Superior temporal gyrus (tissue), 1 donor: ENCODE data around the gene STIMATE.

ENCODE experiments used
- DNase-seq: peaks from one replicate; pipeline ENCODE4 v3.0.0-alpha.2; 2016; ENCODE audit errors: extremely low spot score

STIMATE gene

DNA sequence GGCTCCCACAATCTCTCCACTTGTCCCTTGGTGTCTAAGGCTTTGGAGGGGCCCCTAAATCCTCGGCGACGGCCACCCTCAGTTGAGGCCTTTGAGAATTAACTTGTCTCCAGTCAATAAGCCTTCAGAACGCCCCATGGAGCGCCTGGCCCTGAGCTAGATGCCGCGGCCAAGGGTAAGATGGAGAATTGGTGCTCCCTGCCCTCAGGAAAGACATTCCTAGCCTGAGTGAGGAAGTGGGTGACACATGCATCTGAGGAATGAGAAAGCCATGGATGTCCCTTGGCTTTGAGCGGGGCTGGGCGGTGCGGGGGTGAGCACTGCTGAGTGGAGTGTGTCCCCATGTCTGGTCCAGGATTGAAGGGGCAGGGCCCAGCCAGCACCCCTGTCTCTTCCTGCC is 80.1 kb downstream of the STIMATE start:
- no peak for DNase-seq

- no peak for DNase-seq
These were observed 80.7 kb downstream of the STIMATE start for GRCh38 chr3:52816654-52817053.

GRCh38 chr3:52816199-52816598 is 81.1 kb downstream of the STIMATE start:
- no peak for DNase-seq

DNA sequence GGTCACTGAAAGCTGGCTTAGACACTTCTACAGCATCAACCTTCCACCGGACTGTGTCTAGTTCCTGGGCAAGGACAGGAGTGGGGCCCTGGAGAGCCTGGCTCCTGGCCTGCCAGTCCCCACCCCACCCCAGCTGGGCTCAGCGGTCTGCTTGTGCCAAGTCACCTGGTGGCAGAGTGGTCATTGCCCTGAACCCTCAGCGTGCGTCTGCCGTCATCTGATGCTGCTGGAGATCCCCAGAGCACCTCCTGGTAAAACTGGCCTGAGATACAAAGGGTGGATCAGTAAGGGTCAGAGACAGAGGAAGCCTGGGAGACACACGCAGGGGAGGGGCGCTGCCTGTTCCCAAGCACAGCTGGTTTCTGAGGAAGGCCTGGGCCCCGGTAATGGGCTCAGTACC is 83.5 kb downstream of the STIMATE start:
- no peak for DNase-seq

GRCh38 chr3:52811452-52812011 is 85.8 kb downstream of the STIMATE start:
- DNase-seq = no peak

GRCh38 chr3:52810923-52811322 is 86.4 kb downstream of the STIMATE start:
- no peak for DNase-seq

GRCh38 chr3:52809662-52810377 is 87.5 kb downstream of the STIMATE start:
- no peak for DNase-seq

GRCh38 chr3:52809149-52809548 is 88.2 kb downstream of the STIMATE start:
- DNase-seq = no peak

DNA sequence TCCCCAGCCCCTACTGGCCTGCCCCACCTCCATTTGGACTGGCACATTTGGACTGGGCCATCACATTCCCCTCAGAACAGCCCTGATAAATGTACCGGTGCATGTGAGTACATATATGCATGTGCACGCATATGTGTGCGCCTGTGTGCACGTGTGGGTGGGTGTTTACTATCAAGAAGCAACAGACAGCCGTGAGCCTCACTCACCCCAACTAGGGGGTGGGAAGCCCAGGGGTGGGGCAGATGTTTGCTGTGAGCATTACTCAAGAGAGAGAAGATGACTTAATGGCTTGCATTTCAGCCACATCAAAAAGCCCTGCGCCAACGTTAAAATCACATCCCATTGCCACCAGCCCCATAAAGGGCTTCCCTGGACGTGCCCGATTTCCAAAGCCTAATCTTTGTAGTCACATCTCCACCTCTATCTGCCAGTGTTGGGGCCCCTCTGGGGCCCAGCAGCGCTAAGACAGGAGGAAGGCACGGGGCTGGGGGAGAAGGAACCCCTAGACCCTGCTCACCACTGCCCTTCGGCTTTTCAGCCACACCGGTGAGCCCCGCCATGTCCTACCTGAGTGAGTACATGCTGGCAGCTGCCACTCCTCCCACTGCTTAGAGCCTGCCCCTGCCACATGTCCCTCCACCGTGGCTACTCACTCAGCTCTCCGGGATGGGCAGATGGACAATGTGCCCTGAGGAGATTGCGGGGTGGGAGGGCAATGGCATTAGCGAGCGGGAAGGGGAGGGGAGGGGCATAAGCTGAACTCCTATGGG is 91.9 kb downstream of the STIMATE start:
- no peak for DNase-seq

DNA sequence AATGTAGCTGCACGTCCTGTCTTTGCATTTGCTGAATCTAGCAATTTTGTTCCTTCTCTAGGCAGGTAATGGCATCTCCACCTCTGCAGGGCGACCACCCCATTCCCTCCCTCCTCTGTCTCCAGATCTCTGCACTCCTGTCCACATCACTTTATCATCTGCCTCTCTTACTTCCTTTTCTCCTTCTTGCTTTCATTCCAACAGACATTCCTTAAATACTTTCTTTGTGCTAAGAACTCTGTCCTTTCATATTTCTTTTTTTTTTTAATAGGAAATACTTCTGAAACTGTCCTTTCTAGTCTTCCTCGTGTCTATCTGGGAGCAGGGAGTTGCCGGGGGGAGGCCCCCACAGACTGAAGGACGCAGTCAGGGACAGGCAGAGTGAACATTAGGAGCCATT is 95.5 kb downstream of the STIMATE start:
- no peak for DNase-seq

- no peak for DNase-seq
These were observed 97.3 kb downstream of the STIMATE start for GRCh38 chr3:52800079-52800478.

DNA sequence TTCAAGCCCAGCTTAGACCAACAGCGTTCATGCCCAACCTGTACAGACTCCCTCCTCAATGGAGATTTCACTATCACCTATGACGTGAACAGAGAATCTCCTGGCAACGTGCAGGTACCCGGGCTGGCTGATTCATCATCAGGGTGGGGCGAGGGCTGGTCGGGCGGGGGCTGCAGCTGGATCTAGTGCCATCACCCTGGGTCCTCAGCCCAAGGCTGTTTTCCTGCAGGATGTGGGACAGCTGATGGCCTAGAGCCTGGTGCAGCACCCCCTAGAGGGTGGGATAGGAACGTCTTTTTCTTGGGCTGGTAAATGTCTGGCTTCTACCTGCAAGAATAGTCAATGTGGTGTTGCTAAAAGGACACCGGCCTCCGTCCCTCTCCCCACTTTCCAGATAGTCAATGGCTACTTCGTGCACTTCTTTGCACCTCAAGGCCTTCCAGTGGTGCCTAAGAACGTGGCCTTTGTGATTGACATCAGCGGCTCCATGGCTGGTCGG is 98.3 kb downstream of the STIMATE start:
- DNase-seq = no peak

- no peak for DNase-seq
These were observed 98.9 kb downstream of the STIMATE start for GRCh38 chr3:52798376-52798977.

DNA sequence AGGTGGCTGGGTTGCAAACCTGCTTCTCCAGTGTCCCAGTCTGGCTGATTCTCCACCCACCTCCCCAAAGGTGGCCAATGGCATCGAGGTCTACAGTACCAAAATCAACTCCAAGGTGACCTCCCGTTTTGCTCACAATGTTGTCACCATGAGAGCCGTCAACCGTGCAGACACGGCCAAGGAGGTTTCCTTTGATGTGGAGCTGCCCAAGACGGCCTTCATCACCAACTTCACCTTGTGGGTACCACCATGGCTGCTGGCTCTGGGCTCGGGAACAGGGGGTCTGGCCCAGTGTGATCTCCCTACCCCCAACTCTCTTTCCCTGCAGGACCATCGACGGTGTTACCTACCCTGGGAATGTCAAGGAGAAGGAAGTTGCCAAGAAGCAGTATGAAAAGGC is 100.9 kb downstream of the STIMATE start:
- no peak for DNase-seq

- DNase-seq = no peak
These were observed 101.9 kb downstream of the STIMATE start for GRCh38 chr3:52795298-52795900.

GRCh38 chr3:52794612-52795099 is 102.7 kb downstream of the STIMATE start, which contains the start of gene ITIH3:
ITIH3 (plus strand) TSS chr3:52794796; CDS start chr3:52794804, 8 bp downstream.
- no peak for DNase-seq

DNA sequence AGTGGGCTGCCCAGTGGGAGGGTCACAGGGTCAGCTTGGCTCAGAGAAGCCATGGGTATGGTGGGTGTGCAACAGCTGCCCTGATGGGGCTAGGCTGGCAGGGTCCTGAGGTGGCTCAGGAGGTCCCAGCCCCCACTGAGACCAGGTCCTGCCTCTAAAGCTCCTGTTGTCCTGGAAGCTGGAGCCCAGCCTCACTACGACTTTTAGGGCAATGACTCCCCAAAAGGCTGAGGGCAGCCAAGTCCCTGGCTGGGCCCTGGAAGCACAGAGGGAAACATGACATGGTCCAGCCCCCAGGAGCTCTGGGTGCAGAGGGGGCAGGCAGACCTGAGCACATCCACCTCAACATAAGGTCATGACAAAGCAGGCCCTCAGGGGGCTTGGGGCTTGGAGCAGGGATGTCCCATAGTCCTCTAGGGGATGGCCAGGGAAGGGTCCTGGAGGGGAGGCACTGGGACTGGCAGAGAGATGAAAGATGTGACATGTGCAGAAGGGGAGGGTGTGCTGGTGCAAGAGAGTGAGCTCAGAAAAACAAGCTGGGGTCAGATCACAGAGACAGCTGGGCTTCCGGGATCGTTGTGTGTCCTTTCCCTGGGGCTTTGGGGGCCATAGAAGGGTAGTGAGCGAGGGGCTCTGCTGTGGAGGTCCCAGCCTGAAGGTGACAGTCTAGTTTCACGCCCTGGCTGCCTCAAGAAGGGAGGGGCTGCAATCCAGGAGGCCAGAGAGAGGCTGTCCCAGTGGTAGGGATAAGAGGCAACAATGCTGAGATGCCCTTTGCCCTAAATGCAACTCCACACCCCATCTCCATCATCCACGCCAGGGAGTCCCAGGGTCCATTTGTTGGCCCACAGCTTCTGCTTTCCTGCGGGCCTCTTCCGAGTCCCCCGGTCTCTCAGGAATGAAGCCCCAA is 103.4 kb downstream of the STIMATE start:
- no peak for DNase-seq

GRCh38 chr3:52792961-52793695 is 104.2 kb downstream of the STIMATE start:
- DNase-seq = no peak

GRCh38 chr3:52792413-52792812 is 104.9 kb downstream of the STIMATE start:
- DNase-seq = no peak

DNA sequence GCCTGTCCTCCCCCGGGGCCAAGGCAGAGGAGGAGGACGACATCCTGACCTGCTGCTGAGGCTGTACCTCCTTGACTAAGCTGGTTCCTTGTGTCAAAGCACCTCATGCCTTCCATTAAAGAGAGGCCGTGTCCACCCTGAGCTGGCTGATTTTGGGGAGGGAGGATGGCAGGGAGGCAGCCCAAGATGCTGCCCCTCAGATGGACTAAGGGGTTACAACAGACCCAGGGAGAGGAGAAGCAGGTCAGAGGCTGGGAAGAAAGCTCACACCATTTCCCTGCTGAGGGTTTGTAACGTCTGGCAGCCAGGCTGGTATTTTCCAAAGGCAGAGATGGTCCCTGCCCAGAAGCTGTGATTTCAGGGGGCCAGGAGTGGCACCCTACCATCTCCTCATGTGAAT is 105.4 kb downstream of the STIMATE start:
- no peak for DNase-seq
